Stimulated activated CD4-positive, alpha-beta T cell treated with anti-CD3 and anti-CD28 coated beads, Interleukin-12 subunit alpha, Interleukin-12 subunit beta, amount 100 ng/mL, for 24 hours (primary cell): ENCODE data around the gene KCNK15.

Source experiments
- DNase-seq, 2 experiments: peaks; one replicate each; pipeline ENCODE4 v3.0.0-alpha.2; 2020; ENCODE audit warnings: low read depth in 2 of 2

Gene KCNK15

DNA sequence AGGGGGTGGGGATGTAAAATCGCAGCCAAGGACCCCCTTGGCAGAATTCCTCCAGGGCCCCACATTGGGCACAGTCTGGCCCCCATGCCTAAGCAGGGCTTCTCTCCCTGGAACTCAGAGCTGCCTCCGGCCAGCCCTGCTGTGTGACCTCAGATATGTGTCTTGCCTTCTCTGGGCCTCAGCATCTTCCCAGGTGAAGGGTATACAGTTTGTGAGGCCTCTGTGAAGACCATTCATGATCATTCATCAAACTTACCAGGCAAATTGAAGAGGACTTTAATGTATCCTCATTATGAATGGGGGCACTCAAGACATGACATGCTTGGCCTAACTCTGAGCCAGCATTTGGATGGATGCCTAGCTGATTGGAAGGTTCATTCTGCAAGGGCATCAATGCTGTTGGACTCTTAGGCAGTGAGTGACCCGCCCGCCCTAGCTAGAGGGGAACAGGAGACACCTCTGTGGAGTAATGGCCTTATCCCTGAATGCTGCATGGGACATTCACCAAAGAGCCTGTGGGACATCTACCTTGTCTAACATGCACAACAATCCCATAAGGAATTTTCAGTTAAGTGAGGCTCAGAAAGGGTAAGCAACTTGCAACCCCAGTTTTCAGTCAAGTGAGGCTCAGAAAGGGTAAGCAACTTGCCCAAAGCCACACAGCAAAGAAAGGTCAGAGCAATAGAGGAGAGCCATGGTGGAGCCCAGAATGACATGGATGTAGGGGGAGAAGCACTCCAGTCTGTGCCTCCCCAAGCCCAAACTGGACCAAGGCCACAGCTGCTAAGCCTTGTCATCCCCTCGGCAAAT is 30.0 kb upstream of the KCNK15 start:
- DNase-seq, result no peak

GRCh38 chr20:44716309-44717106 is 29.2 kb upstream of the KCNK15 start:
- no peak for DNase-seq

- no peak for DNase-seq
Observed at GRCh38 chr20:44717986-44718385, 27.7 kb upstream of the KCNK15 start.

DNA sequence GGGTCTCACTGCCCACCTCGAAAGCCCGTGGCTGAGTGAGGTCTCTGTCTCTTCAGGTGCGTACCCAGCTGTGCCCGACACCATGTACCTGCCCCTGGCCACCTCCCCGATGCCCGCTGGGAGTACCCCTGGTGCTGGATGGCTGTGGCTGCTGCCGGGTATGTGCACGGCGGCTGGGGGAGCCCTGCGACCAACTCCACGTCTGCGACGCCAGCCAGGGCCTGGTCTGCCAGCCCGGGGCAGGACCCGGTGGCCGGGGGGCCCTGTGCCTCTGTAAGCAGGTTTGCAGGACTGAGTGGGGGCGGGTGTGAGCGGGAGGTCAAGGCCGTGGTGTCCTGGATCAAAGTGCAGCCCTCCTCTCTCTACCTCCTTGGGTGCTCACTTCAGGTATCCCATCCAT is 25.8 kb upstream of the KCNK15 start:
- DNase-seq, result no peak

DNA sequence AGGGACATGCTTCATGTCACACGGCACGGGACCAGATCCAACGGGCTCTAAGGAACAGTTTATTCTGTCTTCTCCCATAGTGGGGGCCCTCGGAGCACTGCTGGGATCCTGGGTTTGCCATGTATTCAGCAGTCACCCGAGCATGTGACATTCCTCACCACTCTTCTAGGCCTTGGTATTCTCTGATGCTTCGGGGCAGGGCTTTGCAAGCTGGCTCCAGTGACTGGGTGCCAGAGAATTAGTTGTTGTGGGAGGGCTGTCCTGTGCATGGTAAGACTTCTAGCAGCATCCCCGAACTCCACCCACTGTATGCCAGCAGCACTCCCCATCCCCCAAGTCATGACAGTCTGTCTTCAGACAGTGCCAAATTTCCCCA is 25.1 kb upstream of the KCNK15 start:
- no peak for DNase-seq

- no peak for DNase-seq
Observed at GRCh38 chr20:44720997-44721784, 24.5 kb upstream of the KCNK15 start.

- no peak for DNase-seq
Observed at GRCh38 chr20:44721785-44722054, 23.9 kb upstream of the KCNK15 start.

DNA sequence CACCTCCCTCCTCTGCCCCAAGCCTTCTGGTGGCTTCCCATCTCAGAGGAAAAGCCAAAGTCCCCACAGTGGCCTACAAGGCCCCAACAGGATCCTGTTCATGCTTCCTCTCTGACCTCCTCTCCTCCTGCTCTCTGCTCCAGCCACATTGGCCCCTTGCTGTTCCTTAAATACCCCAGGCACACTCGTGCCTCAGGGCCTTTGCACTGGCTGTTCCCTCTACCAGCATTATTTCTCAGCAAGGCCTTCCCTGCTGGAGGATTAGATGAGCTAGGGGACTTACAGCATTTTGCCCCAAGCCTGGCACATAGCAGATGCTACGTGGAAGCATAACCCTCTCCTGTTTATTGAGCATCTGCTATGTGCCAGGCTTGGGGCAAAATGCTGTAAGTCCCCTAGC is 22.7 kb upstream of the KCNK15 start:
- no peak for DNase-seq

DNA sequence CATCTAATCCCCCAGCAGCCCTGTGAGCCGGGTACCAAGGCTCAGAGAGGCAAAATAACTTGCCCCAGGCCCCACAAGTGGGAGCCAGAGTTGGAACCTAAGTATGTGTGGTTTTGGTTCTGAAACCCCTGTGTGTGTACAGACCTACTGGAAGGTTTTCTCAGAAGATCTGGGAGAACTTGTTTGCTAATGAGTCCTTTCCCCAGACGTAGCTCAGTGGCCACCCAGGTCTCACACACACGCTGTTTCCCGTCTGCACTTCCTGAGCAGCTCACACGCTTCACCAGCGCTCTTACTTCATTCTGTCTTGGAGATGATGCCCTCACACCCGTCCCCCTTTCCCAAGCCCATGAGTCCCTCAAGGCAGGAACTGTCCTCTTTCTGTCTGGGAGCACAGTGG is 22.3 kb upstream of the KCNK15 start:
- DNase-seq, result no peak

DNA sequence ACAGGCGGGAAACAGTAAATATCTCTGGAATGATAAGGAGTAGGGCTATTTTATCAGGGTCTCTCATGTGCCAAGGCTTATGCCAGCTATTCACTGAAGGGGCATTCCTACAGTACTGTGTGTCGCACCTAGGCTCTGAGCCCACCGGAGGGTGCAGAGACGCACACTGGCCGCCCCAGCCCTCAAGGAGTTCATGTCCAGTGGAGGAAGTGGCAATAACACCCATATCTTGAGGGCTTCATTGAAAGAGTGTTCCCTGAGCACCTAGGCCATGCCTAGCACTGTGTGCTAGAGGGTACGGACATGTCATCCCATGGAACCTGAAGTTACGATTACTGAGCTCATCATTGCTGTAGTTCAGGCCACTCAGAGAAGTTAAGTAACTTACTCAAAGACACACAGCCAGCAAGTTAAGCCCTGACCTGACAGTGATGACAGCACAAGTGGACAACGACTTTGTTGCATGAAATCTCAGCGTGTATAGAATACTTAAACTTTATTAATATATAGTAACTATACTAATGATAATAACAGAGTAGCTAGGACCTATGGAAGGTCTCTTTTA is 21.8 kb upstream of the KCNK15 start:
- no peak for DNase-seq

- no peak for DNase-seq
Observed at GRCh38 chr20:44724423-44725091, 21.1 kb upstream of the KCNK15 start.

- DNase-seq, result no peak
Observed at GRCh38 chr20:44725837-44726236, 19.8 kb upstream of the KCNK15 start.

- DNase-seq, result no peak
Observed at GRCh38 chr20:44727039-44727438, 18.6 kb upstream of the KCNK15 start.

- DNase-seq, result no peak
Observed at GRCh38 chr20:44727651-44728050, 18.0 kb upstream of the KCNK15 start.

GRCh38 chr20:44728801-44729443 is 16.7 kb upstream of the KCNK15 start:
- no peak for DNase-seq

- no peak for DNase-seq
Observed at GRCh38 chr20:44730441-44730840, 15.2 kb upstream of the KCNK15 start.

DNA sequence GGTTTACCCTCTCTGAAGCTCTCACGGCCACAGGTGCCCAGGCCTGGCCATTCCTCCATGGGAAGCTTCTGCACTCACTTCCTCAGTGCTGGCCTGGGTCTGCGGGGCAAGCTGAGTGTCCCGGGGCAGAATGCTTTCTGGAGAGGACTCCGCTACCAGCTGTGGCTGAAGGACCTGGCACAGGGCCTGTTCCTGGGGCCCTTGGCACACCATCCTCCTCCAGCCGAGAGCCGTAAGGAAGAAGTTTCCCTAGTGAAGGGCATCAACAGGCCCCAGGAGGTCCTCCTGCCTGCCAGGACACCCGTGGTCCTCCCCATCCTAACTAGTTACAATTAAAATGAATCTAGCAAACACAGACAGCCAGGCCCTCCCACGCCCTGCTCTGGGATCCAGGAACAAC is 14.0 kb upstream of the KCNK15 start:
- DNase-seq, result no peak

DNA sequence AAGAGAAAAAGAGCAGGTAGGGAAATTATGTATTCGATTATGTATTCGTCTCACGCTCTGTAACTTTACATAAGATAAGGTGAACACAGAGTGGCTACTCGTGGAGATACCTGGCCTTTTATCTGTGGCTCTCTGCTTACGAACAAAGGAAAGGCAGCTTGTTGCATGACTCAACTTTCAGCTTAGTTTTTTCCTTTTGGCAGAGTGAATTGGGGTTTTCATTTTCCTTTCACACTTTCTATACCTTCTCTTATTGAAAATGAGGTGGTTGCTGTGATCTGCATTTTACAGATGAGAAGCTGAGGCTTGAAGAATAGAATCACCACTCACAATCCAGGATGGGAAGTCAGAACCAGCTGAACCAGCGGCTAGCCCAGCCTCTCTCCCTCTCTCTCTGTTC is 13.3 kb upstream of the KCNK15 start:
- DNase-seq, result no peak

- peak; percentile 19 to 48 for DNase-seq
Observed at GRCh38 chr20:44733341-44734069, 12.2 kb upstream of the KCNK15 start.

DNA sequence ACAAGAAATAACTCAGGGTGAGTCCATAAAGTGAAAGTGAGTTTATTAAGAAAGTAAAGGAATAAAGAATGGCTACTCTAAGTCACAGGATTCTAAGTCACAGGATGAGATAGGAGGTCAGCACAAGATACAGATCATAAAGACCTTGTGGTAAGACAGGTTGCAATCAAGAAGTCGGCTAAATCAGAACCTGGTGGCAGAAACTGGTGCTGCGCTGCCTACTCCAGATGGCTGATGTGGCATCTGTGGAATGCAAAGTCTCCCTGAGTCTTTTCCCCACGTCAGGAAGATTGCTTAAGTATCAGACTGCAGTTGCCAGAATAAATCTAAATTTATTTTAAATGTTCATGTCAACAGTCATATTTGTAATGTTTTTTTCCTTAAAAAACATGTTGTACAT is 10.7 kb upstream of the KCNK15 start:
- no peak for DNase-seq

GRCh38 chr20:44735816-44736169 is 9.9 kb upstream of the KCNK15 start:
- no peak for DNase-seq
